T-helper 1 cell treated with Interleukin-12 subunit alpha and Interleukin-12 subunit beta and Interleukin-4 antibody, amounts not matched to agents 30 ng/mL and 1 ng/mL, for 36 hours (primary cell): Measurements from ENCODE around the gene PPP1R1B. TPM values are rescaled to one million over a fixed set of nuclear protein-coding genes. Genes with fewer than 3 reads are reported as not detected.

Source experiments
- intact Hi-C: fragments of 100-400 bp; cut with micrococcal nuclease; formaldehyde crosslinking; loops from one replicate; pipeline ENCODE4 v1.15.1; 2024
- total RNA-seq: library from RNA; stranded (reverse); gene quantifications from 2 replicates; pipeline ENCODE4 v1.2.3, GENCODE V29; 2022

PPP1R1B gene
- total RNA-seq, 1 donor from 2014 or later: not detected

GRCh38 chr17:39677542-39678339 is 51.0 kb downstream of the PPP1R1B start:
- intact Hi-C loops: no loop called here

- intact Hi-C loops: loop anchor here (1.0 kb wide), 1 partner anchor 10 kb away; the partner anchor contains the start of gene PGAP3
These were observed 51.8 kb downstream of the PPP1R1B start for GRCh38 chr17:39678340-39679116.

- intact Hi-C loops: loop anchor here (1.0 kb wide), 1 partner anchor 9 kb away; the partner anchor contains the start of gene PGAP3
These were observed 52.9 kb downstream of the PPP1R1B start for GRCh38 chr17:39679521-39680192.

GRCh38 chr17:39683295-39683939 is 56.7 kb downstream of the PPP1R1B start:
- intact Hi-C loops: no loop called here

- intact Hi-C loops: no loop called here
These were observed 57.8 kb downstream of the PPP1R1B start for GRCh38 chr17:39684369-39685192.

Other genes with a start within 250 kb of the PPP1R1B start
- 15.7 and 16.7 TPM in 2 replicates for gene FBXL20, start 225.3 kb upstream of the PPP1R1B start, total RNA-seq
- gene MED1, start 175.7 kb upstream of the PPP1R1B start, total RNA-seq: 63.1 and 63.5 TPM in 2 replicates
- gene CDK12, start 165.5 kb upstream of the PPP1R1B start, total RNA-seq: 93.5 and 97.7 TPM in 2 replicates
- gene NEUROD2, start 19.0 kb upstream of the PPP1R1B start, total RNA-seq: not detected in 2 replicates
- gene STARD3, start 10.2 kb downstream of the PPP1R1B start, total RNA-seq: 68.4 and 70.6 TPM in 2 replicates
- 1.6 and 1.7 TPM in 2 replicates for gene TCAP, start 38.4 kb downstream of the PPP1R1B start, total RNA-seq
- gene PNMT, start 41.5 kb downstream of the PPP1R1B start, total RNA-seq: not detected in 2 replicates
- gene PGAP3, start 61.1 kb downstream of the PPP1R1B start, total RNA-seq: 22.1 and 22.2 TPM in 2 replicates
- gene ERBB2, start 73.1 kb downstream of the PPP1R1B start, total RNA-seq: 3.3 and 4.5 TPM in 2 replicates
- gene MIEN1, start 103.6 kb downstream of the PPP1R1B start, total RNA-seq: 45.6 and 46.4 TPM in 2 replicates
- gene GRB7, start 111.0 kb downstream of the PPP1R1B start, total RNA-seq: 0.86 and 0.95 TPM in 2 replicates
- 36.1 and 37.6 TPM in 2 replicates for gene IKZF3, start 237.4 kb downstream of the PPP1R1B start, total RNA-seq
- gene ZPBP2, start 241.2 kb downstream of the PPP1R1B start, total RNA-seq: 0.22 TPM in 1 of 2 replicates, not detected in the other